Chondrocyte (in vitro differentiated cells): ENCODE data around the gene ABCA1. TPM values are rescaled to one million over a fixed set of nuclear protein-coding genes. Genes with fewer than 3 reads are reported as not detected.

Experiments used
- DNase-seq: peaks from one replicate; pipeline ENCODE4 v3.0.0; 2021; ENCODE audit warnings: mixed read lengths, low spot score
- H3K27ac Mint-ChIP-seq: one replicate; pipeline ENCODE4 v1.8.0; 2021; ENCODE audit warnings: mild to moderate bottlenecking, moderate library complexity, mixed read lengths; ENCODE audit not compliant: unreplicated experiment
- H3K27me3 Mint-ChIP-seq: 2 replicates; pipeline ENCODE4 v1.8.0; 2021; ENCODE audit warnings: low read depth, mixed read lengths
- H3K36me3 Mint-ChIP-seq: 2 replicates; pipeline ENCODE4 v1.8.0; 2021; ENCODE audit warnings: low read depth, mixed read lengths
- H3K4me1 Mint-ChIP-seq: 2 replicates; pipeline ENCODE4 v1.8.0; 2021; ENCODE audit warnings: low read depth, mild to moderate bottlenecking, mixed read lengths
- H3K4me3 Mint-ChIP-seq: one replicate; pipeline ENCODE4 v1.8.0; 2021; ENCODE audit warnings: mild to moderate bottlenecking, moderate library complexity, mixed read lengths; ENCODE audit not compliant: unreplicated experiment
- H3K9me3 Mint-ChIP-seq: 2 replicates; pipeline ENCODE4 v1.8.0; 2021; ENCODE audit warnings: low read depth, mixed read lengths
- total RNA-seq: library from RNA; stranded (reverse); gene quantifications from 3 replicates; pipeline ENCODE4 v1.2.1, GENCODE V29; 2021
- TF ChIP-seq, protein P1 (sequence below): fragments of 200-600 bp; sonication (generic); IDR thresholded peaks from 2 replicates; pipeline ENCODE4 v1.5.0; 2021; ENCODE audit warnings: antibody characterized with exemption, mild to moderate bottlenecking, moderate library complexity

The ABCA1 gene
- total RNA-seq, 1 donor from 2014 or later = 22.4 TPM

- H3K4me1 Mint-ChIP-seq = no peaks in the 10 kb centered on the region
- no peak overlapping the region for H3K4me3 Mint-ChIP-seq
- H3K9me3 Mint-ChIP-seq = no peaks in the 10 kb centered on the region
- H3K36me3 Mint-ChIP-seq = peaks cover 39% of the 10 kb centered on the region
- no peak overlapping the region for H3K27ac Mint-ChIP-seq
- TF ChIP-seq, protein P1, sequence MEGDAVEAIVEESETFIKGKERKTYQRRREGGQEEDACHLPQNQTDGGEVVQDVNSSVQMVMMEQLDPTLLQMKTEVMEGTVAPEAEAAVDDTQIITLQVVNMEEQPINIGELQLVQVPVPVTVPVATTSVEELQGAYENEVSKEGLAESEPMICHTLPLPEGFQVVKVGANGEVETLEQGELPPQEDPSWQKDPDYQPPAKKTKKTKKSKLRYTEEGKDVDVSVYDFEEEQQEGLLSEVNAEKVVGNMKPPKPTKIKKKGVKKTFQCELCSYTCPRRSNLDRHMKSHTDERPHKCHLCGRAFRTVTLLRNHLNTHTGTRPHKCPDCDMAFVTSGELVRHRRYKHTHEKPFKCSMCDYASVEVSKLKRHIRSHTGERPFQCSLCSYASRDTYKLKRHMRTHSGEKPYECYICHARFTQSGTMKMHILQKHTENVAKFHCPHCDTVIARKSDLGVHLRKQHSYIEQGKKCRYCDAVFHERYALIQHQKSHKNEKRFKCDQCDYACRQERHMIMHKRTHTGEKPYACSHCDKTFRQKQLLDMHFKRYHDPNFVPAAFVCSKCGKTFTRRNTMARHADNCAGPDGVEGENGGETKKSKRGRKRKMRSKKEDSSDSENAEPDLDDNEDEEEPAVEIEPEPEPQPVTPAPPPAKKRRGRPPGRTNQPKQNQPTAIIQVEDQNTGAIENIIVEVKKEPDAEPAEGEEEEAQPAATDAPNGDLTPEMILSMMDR = no peak
- DNase-seq = no peak
- H3K27me3 Mint-ChIP-seq = no peaks in the 10 kb centered on the region
Observed at GRCh38 chr9:104786293-104786692, 141.7 kb downstream of the ABCA1 start.

GRCh38 chr9:104784098-104784497 lies 143.9 kb downstream of the ABCA1 start:
- Mint-ChIP-seq H3K27ac (no peak overlapping the region), H3K27me3 (no peaks in the 10 kb centered on the region)

DNA sequence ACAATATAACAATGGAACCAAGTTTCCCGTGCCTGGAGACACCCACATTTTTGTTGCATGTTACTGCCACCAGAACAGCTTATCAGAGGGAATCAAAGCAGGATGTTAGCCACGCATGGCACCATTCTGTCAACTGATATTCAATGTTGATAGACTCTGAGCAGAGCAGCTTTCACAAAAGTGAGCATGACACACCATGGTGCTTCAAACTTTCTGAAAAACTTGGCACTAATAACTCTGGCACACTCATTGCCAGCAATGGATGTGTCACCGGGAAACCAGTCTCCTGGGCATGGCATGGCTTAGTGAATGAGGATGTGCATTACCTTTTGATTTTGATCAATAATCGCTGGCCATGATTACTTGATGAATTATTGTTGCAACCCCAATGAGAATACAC lies 144.4 kb downstream of the ABCA1 start:
- H3K36me3 Mint-ChIP-seq = peaks cover 28% of the 10 kb centered on the region
- TF ChIP-seq, protein P1 = no peak
- H3K4me3 Mint-ChIP-seq = no peak overlapping the region

More at GRCh38 chr9:104784098-104784497, 143.9 kb downstream of the ABCA1 start:
- peaks cover 32% of the 10 kb centered on the region for H3K36me3 Mint-ChIP-seq
- DNase-seq = no peak
- H3K4me3 Mint-ChIP-seq = no peak overlapping the region
- H3K9me3 Mint-ChIP-seq = no peaks in the 10 kb centered on the region
- TF ChIP-seq, protein P1 = no peak
- no peaks in the 10 kb centered on the region for H3K4me1 Mint-ChIP-seq

DNA sequence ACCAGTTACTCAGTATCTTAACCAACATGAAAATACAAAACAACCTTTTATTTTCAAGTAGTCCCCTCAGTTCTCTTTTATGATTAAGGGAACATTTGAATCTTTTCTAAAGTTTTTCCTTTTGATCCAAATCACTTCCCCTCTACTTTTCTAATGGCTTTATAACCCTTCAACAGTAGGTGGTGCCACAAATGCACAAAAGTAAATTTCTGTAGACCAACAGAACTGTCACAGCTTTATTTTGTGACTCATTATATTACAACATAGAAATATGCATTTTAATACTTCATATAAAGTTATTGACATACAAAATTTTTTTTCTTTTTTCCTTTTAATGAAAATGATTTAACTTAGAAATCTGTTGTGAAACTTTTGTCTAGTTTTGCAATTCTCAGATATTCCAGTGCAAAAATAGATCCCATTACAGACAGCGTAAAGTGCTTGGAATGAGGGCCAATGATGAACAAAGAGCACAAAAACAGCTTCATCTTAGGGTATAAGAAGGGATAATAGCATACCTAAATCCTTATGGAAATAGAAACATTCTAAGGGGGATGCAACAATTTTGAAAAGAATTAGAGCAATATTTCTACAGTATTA lies 147.1 kb downstream of the ABCA1 start:
- Mint-ChIP-seq H3K36me3 (peaks cover 19% of the 10 kb centered on the region), H3K9me3 (no peaks in the 10 kb centered on the region), H3K4me3 (no peak overlapping the region), H3K27me3 (no peaks in the 10 kb centered on the region), H3K27ac (no peak overlapping the region), H3K4me1 (no peaks in the 10 kb centered on the region)
- no peak for DNase-seq
- TF ChIP-seq, protein P1 = peak; percentile 86

More for the DNA sequence above, 144.4 kb downstream of the ABCA1 start:
- Mint-ChIP-seq H3K27ac (no peak overlapping the region), H3K27me3 (no peaks in the 10 kb centered on the region), H3K9me3 (no peaks in the 10 kb centered on the region), H3K4me1 (no peaks in the 10 kb centered on the region)
- DNase-seq = no peak

DNA sequence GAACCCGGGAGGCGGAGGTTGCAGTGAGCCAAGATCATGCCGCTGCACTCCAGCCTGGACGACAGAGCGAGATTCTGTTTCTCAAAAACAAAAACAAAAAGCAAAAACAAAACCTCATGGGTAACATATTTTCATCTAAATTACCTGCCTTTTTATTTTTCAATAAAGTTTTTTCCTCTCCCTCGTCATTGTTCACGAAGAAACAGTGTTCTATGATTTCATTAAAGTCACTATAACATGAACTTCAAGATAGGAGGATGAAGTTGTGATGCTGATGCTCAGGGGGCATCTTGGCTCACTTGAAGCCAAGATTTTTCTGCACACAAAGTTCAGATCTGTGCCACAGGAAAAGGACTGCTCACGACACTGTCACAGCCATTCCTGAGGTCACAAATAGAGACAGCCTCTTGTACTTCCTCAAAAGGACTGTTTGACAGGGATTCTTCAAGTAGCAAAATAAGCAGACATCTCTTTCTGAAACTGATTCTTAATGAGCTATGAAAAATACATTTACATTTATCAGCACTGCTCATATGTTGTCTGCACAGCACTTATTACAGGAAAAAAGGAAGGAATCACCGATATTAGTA lies 147.9 kb downstream of the ABCA1 start:
- no peaks in the 10 kb centered on the region for H3K9me3 Mint-ChIP-seq
- no peak for DNase-seq
- H3K36me3 Mint-ChIP-seq = peaks cover 13% of the 10 kb centered on the region
- no peak overlapping the region for H3K4me3 Mint-ChIP-seq
- no peak overlapping the region for H3K27ac Mint-ChIP-seq
- no peaks in the 10 kb centered on the region for H3K4me1 Mint-ChIP-seq
- TF ChIP-seq, protein P1 = no peak
- H3K27me3 Mint-ChIP-seq = no peaks in the 10 kb centered on the region
